RPMI8226 (cell line): ENCODE measurements around the gene ATG16L1.

Experiments
- DNase-seq: peaks from one replicate; pipeline ENCODE4 v3.0.0-alpha.2; 2015

ATG16L1 gene

DNA sequence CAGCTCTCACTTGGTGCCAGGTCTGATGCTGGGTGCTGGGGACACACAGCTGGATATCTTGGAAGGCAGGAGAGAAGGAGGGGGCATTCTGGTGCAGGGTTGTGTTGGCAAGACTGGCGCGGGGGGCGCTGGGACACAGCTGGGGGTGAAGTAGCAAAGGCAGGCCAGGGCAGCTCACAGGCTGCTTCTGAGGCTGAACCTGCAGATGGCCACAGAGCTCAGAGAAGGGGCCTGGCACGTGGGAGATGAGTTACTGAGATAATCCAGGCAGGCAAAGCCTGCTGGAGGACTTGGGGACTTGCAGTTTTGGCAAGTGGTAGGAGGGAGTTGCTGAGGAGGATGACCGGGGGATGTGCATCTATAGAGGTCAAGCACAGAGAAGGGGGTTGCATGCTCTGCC, 86.6 kb downstream of the ATG16L1 start:
- DNase-seq = no peak

DNA sequence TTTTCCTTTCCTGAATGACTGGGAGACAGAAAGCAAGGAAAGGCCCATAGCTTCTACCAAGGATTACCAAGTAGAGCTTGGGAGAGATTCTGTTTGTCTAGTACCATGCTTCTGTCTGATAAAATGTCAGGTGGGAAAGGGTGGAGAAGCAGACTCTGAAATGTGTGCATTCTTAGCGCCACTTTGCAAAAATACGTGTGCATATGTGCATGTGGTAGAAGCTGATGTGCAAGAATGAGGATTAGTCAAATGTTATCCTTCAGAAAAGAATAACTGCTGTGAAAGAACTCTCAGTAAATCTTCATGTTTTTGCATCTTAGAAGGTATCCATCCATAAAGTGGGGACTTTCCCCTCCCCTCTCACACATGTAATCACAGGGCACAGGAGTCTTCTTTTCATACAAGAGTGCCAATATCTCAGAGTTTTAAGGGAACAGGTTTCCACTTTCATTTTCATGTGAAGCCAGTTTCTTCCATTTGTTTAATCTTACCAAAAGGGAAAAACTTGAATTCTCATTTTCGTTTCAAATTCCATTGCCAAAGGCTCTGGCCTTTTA, 87.4 kb downstream of the ATG16L1 start:
- no peak for DNase-seq

DNA sequence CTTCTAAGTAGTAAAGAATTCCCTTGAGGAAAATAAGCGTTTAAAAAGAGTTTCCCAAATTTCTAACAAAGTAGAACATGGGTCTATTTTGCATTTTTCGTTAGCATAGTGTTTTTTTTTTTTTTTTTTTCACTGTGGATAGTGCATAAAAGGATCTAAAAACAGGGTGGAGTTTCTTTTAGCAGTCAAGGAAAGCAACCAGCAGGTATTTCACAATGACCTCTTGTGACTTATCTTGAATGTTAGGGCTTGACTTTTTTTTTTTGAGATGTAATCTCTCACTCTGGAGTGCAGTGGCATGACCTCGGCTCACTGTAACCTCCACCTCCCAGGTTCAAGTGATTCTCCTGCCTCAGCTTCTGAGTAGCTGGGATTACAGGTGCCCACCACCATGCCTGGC, 88.0 kb downstream of the ATG16L1 start:
- no peak for DNase-seq

DNA sequence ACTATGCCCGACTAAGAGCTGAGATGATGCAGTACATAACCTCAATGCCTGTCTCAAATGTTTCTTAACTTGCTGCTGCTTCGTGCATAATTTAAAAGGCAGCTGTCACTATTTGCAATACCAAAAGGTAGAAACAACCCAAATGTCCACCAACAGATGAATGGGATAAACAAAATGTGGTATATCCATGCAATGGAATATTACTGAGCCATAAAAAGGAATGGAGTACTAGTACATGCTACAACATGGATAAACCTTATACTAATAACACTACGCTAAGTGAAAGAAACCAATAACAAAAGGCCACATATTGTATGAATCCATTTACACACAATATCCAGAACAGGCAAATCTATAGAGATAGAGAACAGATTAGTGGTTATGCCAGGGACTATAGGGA, 89.8 kb downstream of the ATG16L1 start:
- no peak for DNase-seq

DNA sequence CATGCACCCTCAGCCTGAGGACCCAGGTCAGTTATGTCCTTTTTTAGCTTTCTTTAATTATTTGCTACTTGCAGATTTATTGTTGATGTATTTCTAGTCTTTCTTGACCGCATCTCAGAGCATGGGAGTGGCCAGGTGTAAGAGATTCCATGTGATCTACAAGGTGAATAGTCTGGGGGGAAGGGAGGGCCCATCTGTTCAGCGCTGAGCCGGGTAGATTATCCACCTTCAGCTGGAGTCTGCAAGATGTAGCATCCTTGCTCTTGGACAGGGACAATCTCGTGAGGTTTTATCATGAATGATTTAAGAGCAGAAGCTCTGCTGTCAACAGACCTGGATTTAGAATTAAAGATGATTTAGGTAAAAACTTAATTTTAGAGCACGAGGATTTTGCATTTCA, 90.8 kb downstream of the ATG16L1 start:
- DNase-seq = no peak

DNA sequence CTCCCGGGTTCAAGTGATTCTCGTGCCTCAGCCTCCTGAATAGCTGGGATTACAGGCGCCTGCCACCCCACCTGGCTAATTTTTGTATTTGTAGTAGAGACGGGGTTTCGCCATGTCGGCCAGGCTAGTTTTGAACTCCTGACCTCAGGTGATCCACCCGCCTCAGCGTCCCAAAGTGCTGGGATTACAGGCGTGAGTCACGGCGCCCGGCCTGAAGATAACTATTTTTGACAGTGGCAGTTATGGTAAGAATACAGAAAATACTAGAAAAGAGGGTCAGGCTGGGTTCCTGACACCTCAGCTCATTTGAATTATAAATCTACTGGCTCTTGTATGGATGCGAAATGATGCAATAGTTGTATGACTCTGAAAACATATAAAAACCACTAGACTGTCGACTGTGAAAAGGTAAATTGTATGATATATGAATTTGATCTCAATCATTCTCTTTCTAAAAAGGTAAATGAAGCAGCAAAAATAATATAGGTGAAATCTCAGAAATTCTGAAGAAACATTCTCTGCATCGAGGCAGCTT, 91.8 kb downstream of the ATG16L1 start:
- DNase-seq = no peak
